ENCODE results near the gene BCL2L1. TPM values are rescaled to one million over a fixed set of nuclear protein-coding genes. Genes with fewer than 3 reads are reported as not detected.

Gene BCL2L1
- polyA plus RNA-seq, 1 donor from 2014 or later = 125 TPM

GRCh38 chr20:31689141-31689540, 33.5 kb downstream of the BCL2L1 start:
- no peaks in the 10 kb centered on the region for H4K20me1 ChIP-seq (ENCODE audit: insufficient read depth)
- TF ChIP-seq CTCF (IDR thresholded peaks at IDR 0.05; ENCODE audit: poor library complexity, severe bottlenecking) (no peak), TAF1 (IDR thresholded peaks at IDR 0.05; ENCODE audit: low read depth) (no peak), POLR2AphosphoS5 (IDR thresholded peaks at IDR 0.05) (no peak), RAD21 (conservative IDR thresholded peaks at IDR 0.05) (no peak), EP300 (conservative IDR thresholded peaks at IDR 0.05; ENCODE audit: poor library complexity, severe bottlenecking) (no peak), REST (IDR thresholded peaks at IDR 0.05; ENCODE audit: borderline replicate concordance) (no peak), SMC3 (conservative IDR thresholded peaks at IDR 0.05; ENCODE audit: poor library complexity) (no peak)
- peaks cover 22% of the 10 kb centered on the region for H3K79me2 ChIP-seq (replicated peaks; ENCODE audit: insufficient read depth, low read length)
- H2AFZ ChIP-seq (ENCODE audit: low read depth, low read length) = no peak overlapping the region
- no peak overlapping the region for H3K4me2 ChIP-seq (ENCODE audit: low read length)
- no peaks in the 10 kb centered on the region for H3K27me3 ChIP-seq (ENCODE audit: insufficient read depth, low read depth, low read length)
- no peaks in the 10 kb centered on the region for H3F3A ChIP-seq (ENCODE audit: insufficient read depth, low read length, poor library complexity, severe bottlenecking)
- H3K9me2 ChIP-seq (ENCODE audit: insufficient read depth, low read length) = no peaks in the 10 kb centered on the region
- peaks cover 23% of the 10 kb centered on the region for H3K36me3 ChIP-seq (ENCODE audit: insufficient read depth, low read length)
- H3K9me3 ChIP-seq (ENCODE audit: low read length) = no peaks in the 10 kb centered on the region
- no peak overlapping the region for H3K9ac ChIP-seq (ENCODE audit: low read length)
- no peak overlapping the region for H3K27ac ChIP-seq (ENCODE audit: low read length)
- no peak overlapping the region for H3K4me3 ChIP-seq (ENCODE audit: low read length)

- Histone ChIP-seq H2AFZ (ENCODE audit: low read depth, low read length) (no peak overlapping the region), H3K27ac (ENCODE audit: low read length) (no peak overlapping the region), H3K36me3 (ENCODE audit: insufficient read depth, low read length) (peaks cover 23% of the 10 kb centered on the region), H4K20me1 (ENCODE audit: insufficient read depth) (no peaks in the 10 kb centered on the region), H3K9me3 (ENCODE audit: low read length) (no peaks in the 10 kb centered on the region), H3K4me2 (ENCODE audit: low read length) (no peak overlapping the region), H3K27me3 (ENCODE audit: insufficient read depth, low read depth, low read length) (no peaks in the 10 kb centered on the region), H3F3A (ENCODE audit: insufficient read depth, low read length, poor library complexity, severe bottlenecking) (no peaks in the 10 kb centered on the region), H3K79me2 (replicated peaks; ENCODE audit: insufficient read depth, low read length) (peaks cover 14% of the 10 kb centered on the region), H3K9me2 (ENCODE audit: insufficient read depth, low read length) (no peaks in the 10 kb centered on the region), H3K4me3 (ENCODE audit: low read length) (no peak overlapping the region), H3K9ac (ENCODE audit: low read length) (no peak overlapping the region)
- TF ChIP-seq CTCF (IDR thresholded peaks at IDR 0.05; ENCODE audit: poor library complexity, severe bottlenecking) (no peak), TAF1 (IDR thresholded peaks at IDR 0.05; ENCODE audit: low read depth) (no peak), EZH2 (IDR thresholded peaks at IDR 0.05; ENCODE audit: borderline replicate concordance, insufficient read depth, low read length, poor library complexity, severe bottlenecking) (no peak), SMC3 (conservative IDR thresholded peaks at IDR 0.05; ENCODE audit: poor library complexity) (no peak), POLR2AphosphoS5 (IDR thresholded peaks at IDR 0.05) (no peak), RAD21 (conservative IDR thresholded peaks at IDR 0.05) (no peak), EP300 (conservative IDR thresholded peaks at IDR 0.05; ENCODE audit: poor library complexity, severe bottlenecking) (no peak), MXI1 (conservative IDR thresholded peaks at IDR 0.05; ENCODE audit: poor library complexity, severe bottlenecking) (no peak), REST (IDR thresholded peaks at IDR 0.05; ENCODE audit: borderline replicate concordance) (no peak)
Measured at GRCh38 chr20:31687777-31688176, 34.9 kb downstream of the BCL2L1 start.
